ENCODE measurements around the gene ARPC2.

DNA sequence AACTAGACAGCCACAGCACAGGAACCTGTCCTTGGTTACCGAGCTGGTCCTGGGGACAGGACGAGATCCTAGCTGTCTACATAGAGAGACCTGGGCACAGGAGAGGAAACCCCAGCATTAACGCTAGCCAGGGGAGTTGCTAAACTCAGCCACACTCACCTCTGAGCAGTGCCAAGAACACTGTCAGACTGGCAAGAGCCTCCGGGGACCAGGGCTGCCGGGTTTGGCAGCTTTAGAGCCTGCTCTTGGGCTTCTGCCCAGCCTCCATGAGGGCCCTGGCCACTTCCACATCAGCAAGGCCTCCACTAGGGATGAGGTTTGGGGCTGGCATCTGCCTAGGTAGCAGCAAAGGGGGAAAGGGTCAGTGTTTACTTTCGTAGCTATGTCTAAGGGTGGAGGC lies 68.6 kb downstream of the ARPC2 start:
- TF ChIP-seq POLR2A (IDR thresholded peaks at IDR 0.05; ENCODE audit: low read length) = no peak
- TF ChIP-seq GATA1 (IDR thresholded peaks at IDR 0.05; ENCODE audit: low read depth, low read length) = no peak
